GM23338 (cell line): ENCODE data around the gene SMIM15. TPM values are rescaled to one million over a fixed set of nuclear protein-coding genes. Genes with fewer than 3 reads are reported as not detected.

Experiments used
- ATAC-seq: fragments of 200-7000 bp; cut with Tn5 transposase; 3 replicates; pipeline ENCODE4 v1.9.1; 2020
- DNase-seq: peaks from one replicate; pipeline ENCODE4 v3.0.0-alpha.2; 2015; ENCODE audit warnings: low spot score
- H2AFZ ChIP-seq: fragments of 200-600 bp; sonication (generic); 2 replicates; pipeline ENCODE4 v1.8.0; 2016; ENCODE audit warnings: antibody characterized with exemption, mild to moderate bottlenecking, moderate library complexity
- H3F3A ChIP-seq: fragments of 200-600 bp; sonication (generic); replicated peaks from 2 replicates; pipeline ENCODE4 v1.8.0; 2017; ENCODE audit warnings: antibody characterized with exemption, mixed run types, low read depth
- H3K27ac ChIP-seq: fragments of 200-600 bp; sonication (generic); 2 replicates; pipeline ENCODE4 v1.6.1; 2016; ENCODE audit warnings: low read depth
- H3K27me3 ChIP-seq: fragments of 200-600 bp; sonication (generic); 2 replicates; pipeline ENCODE4 v1.8.0; 2016; ENCODE audit warnings: mild to moderate bottlenecking, mixed run types, moderate library complexity; ENCODE audit not compliant: insufficient read depth
- H3K36me3 ChIP-seq: fragments of 200-600 bp; sonication (generic); 2 replicates; pipeline ENCODE4 v1.8.0; 2016; ENCODE audit warnings: mild to moderate bottlenecking; ENCODE audit not compliant: insufficient read depth
- H3K4me1 ChIP-seq: fragments of 200-600 bp; sonication (generic); 2 replicates; pipeline ENCODE4 v1.8.0; 2016; ENCODE audit warnings: mild to moderate bottlenecking, moderate library complexity; ENCODE audit not compliant: insufficient read depth
- H3K4me2 ChIP-seq: fragments of 200-600 bp; sonication (generic); 2 replicates; pipeline ENCODE4 v1.7.1; 2017; ENCODE audit warnings: mixed run types
- H3K4me3 ChIP-seq: fragments of 200-600 bp; sonication (generic); 2 replicates; pipeline ENCODE4 v1.6.1; 2016; ENCODE audit warnings: mixed run types
- H3K79me2 ChIP-seq: fragments of 200-600 bp; sonication (generic); replicated peaks from 2 replicates; pipeline ENCODE4 v1.8.0; 2017; ENCODE audit warnings: mild to moderate bottlenecking; ENCODE audit not compliant: insufficient read depth
- H3K9me2 ChIP-seq: fragments of 200-600 bp; sonication (generic); 2 replicates; pipeline ENCODE4 v1.8.0; 2017; ENCODE audit not compliant: insufficient read depth
- H4K20me1 ChIP-seq: fragments of 200-600 bp; sonication (generic); replicated peaks from 2 replicates; pipeline ENCODE4 v1.8.0; 2017; ENCODE audit warnings: mild to moderate bottlenecking; ENCODE audit not compliant: insufficient read depth
- H3K27ac Mint-ChIP-seq: 2 replicates; pipeline ENCODE4 v1.8.0; 2020; ENCODE audit warnings: inconsistent platforms, mild to moderate bottlenecking, moderate library complexity, mixed read lengths
- H3K27me3 Mint-ChIP-seq: 3 replicates; pipeline ENCODE4 v1.8.0; 2022; ENCODE audit warnings: low read depth, mild to moderate bottlenecking, moderate library complexity, mixed read lengths, inconsistent platforms; ENCODE audit not compliant: insufficient read depth, poor library complexity
- H3K36me3 Mint-ChIP-seq: 3 replicates; pipeline ENCODE4 v1.8.0; 2021; ENCODE audit warnings: low read depth, mild to moderate bottlenecking, inconsistent platforms, moderate library complexity, mixed read lengths
- H3K4me1 Mint-ChIP-seq: 3 replicates; pipeline ENCODE4 v1.8.0; 2020; ENCODE audit warnings: mild to moderate bottlenecking, inconsistent platforms, mixed read lengths
- H3K4me3 Mint-ChIP-seq: 3 replicates; pipeline ENCODE4 v1.8.0; 2021; ENCODE audit warnings: moderate library complexity, mild to moderate bottlenecking, inconsistent platforms, mixed read lengths
- H3K9me3 Mint-ChIP-seq: 3 replicates; pipeline ENCODE4 v1.8.0; 2020; ENCODE audit warnings: moderate library complexity, mild to moderate bottlenecking, inconsistent platforms, mixed read lengths
- CREB1 ChIP-seq: fragments of 250-450 bp; sonication (Bioruptor Pico); IDR thresholded peaks from 2 replicates; pipeline ENCODE4 v1.5.0; 2020; ENCODE audit warnings: low read depth, mild to moderate bottlenecking, moderate library complexity
- CTCF ChIP-seq, 2 experiments: fragments of 200-600 bp in 1 of 2; sonication (generic) in 1 of 2; conservative IDR thresholded peaks; 2 replicates each; pipeline versions ENCODE4 v1.5.1 to v1.6.1; 2016 to 2017; ENCODE audit warnings: antibody characterized with exemption in 2 of 2, low read depth in 2 of 2, mild to moderate bottlenecking in 2 of 2, moderate library complexity in 1 of 2
- ETS1 ChIP-seq: IDR thresholded peaks from 2 replicates; pipeline ENCODE4 v1.6.1; 2016; ENCODE audit warnings: antibody characterized with exemption
- EZH2 ChIP-seq: fragments of 200-600 bp; sonication (generic); IDR thresholded peaks from one replicate; pipeline ENCODE4 v1.8.0; 2017; ENCODE audit warnings: antibody characterized with exemption, mild to moderate bottlenecking, low read depth; ENCODE audit not compliant: unreplicated experiment
- EZH2phosphoT487 ChIP-seq: fragments of 200-600 bp; sonication (generic); IDR thresholded peaks from one replicate; pipeline ENCODE4 v1.8.1; 2018; ENCODE audit warnings: antibody characterized with exemption; ENCODE audit not compliant: unreplicated experiment
- JUNB ChIP-seq: IDR thresholded peaks from one replicate; pipeline ENCODE4 v1.6.1; 2016; ENCODE audit warnings: antibody characterized with exemption; ENCODE audit not compliant: unreplicated experiment
- NANOG ChIP-seq: IDR thresholded peaks from 2 replicates; pipeline ENCODE4 v1.6.1; 2016; ENCODE audit warnings: antibody characterized with exemption, borderline replicate concordance
- POLR2AphosphoS5 ChIP-seq: IDR thresholded peaks from 2 replicates; pipeline ENCODE4 v1.6.1; 2016; ENCODE audit warnings: antibody characterized with exemption, low read depth
- STAT1 ChIP-seq: IDR thresholded peaks from one replicate; pipeline ENCODE4 v1.6.1; 2016; ENCODE audit warnings: antibody characterized with exemption; ENCODE audit not compliant: unreplicated experiment
- ZNF114 ChIP-seq: fragments of 250-450 bp; sonication (Bioruptor Pico); IDR thresholded peaks from 2 replicates; pipeline ENCODE4 v1.5.0; 2020; ENCODE audit warnings: mild to moderate bottlenecking, moderate library complexity
- ZNF331 ChIP-seq: fragments of 250-450 bp; sonication (Bioruptor Pico); IDR thresholded peaks from 2 replicates; pipeline ENCODE4 v1.5.0; 2020; ENCODE audit warnings: low read depth, mild to moderate bottlenecking, moderate library complexity
- polyA plus RNA-seq: library from polyadenylated mRNA; unstranded; fragments of >200 nt; fragmentation: Nextera tagmentation; extraction: Ambion mirVana; gene quantifications from 2 replicates; pipeline ENCODE4 v1.2.1, GENCODE V29; 2016
- total RNA-seq: library from RNA; depleted of rRNA; stranded (reverse); fragments of >200 nt; shearing (Covaris generic); gene quantifications from 2 replicates; pipeline ENCODE4 v1.2.3, GENCODE V29; 2014
- TF ChIP-seq, protein P1 (sequence below): IDR thresholded peaks from one replicate; pipeline ENCODE4 v1.6.1; 2018; ENCODE audit warnings: antibody characterized with exemption; ENCODE audit not compliant: unreplicated experiment
- TF ChIP-seq, protein P2 (sequence below): fragments of 250-450 bp; sonication (Bioruptor Pico); IDR thresholded peaks from 2 replicates; pipeline ENCODE4 v1.5.0; 2020; ENCODE audit warnings: mild to moderate bottlenecking, moderate library complexity

SMIM15 gene
- total and polyA plus RNA-seq, 2 experiments from 2014 or later, result 33.4 to 53.9 TPM

GRCh38 chr5:61115968-61116367 lies 46.3 kb downstream of the SMIM15 start:
- H3K4me2 ChIP-seq, result no peak overlapping the region
- Mint-ChIP-seq H3K9me3 (peaks cover 4% of the 10 kb centered on the region; the same call in 1 of the 3 replicates), H3K27ac (no peak overlapping the region), H3K36me3 (peaks cover 6% of the 10 kb centered on the region; the same call in 2 of the 3 replicates), H3K4me3 (no peak overlapping the region), H3K27me3 (no peaks in the 10 kb centered on the region), H3K4me1 (no peaks in the 10 kb centered on the region)
- ATAC-seq, result no peak
- H3K4me1 ChIP-seq, result no peaks in the 10 kb centered on the region
- H3K27ac ChIP-seq, result no peak overlapping the region
- H3K9me2 ChIP-seq, result no peaks in the 10 kb centered on the region; the same call in 1 of the 2 replicates
- no peak overlapping the region for H2AFZ ChIP-seq
- TF ChIP-seq, protein P1, sequence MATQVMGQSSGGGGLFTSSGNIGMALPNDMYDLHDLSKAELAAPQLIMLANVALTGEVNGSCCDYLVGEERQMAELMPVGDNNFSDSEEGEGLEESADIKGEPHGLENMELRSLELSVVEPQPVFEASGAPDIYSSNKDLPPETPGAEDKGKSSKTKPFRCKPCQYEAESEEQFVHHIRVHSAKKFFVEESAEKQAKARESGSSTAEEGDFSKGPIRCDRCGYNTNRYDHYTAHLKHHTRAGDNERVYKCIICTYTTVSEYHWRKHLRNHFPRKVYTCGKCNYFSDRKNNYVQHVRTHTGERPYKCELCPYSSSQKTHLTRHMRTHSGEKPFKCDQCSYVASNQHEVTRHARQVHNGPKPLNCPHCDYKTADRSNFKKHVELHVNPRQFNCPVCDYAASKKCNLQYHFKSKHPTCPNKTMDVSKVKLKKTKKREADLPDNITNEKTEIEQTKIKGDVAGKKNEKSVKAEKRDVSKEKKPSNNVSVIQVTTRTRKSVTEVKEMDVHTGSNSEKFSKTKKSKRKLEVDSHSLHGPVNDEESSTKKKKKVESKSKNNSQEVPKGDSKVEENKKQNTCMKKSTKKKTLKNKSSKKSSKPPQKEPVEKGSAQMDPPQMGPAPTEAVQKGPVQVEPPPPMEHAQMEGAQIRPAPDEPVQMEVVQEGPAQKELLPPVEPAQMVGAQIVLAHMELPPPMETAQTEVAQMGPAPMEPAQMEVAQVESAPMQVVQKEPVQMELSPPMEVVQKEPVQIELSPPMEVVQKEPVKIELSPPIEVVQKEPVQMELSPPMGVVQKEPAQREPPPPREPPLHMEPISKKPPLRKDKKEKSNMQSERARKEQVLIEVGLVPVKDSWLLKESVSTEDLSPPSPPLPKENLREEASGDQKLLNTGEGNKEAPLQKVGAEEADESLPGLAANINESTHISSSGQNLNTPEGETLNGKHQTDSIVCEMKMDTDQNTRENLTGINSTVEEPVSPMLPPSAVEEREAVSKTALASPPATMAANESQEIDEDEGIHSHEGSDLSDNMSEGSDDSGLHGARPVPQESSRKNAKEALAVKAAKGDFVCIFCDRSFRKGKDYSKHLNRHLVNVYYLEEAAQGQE, result no peak
- no peak for TF ChIP-seq POLR2AphosphoS5
- TF ChIP-seq EZH2, result no peak
- TF ChIP-seq NANOG, result no peak
- TF ChIP-seq EZH2phosphoT487, result no peak
- no peak for TF ChIP-seq ZNF331
- no peak for TF ChIP-seq STAT1
- TF ChIP-seq CTCF (conservative IDR thresholded peaks at IDR 0.05; ENCODE audit: low read depth in 2 of 2), result no peak
- TF ChIP-seq ZNF114 (CRISPR knock-in tag), result no peak
- TF ChIP-seq CREB1 (CRISPR knock-in tag), result no peak
- TF ChIP-seq JUNB, result no peak
- no peak for TF ChIP-seq ETS1
- TF ChIP-seq, protein P2, sequence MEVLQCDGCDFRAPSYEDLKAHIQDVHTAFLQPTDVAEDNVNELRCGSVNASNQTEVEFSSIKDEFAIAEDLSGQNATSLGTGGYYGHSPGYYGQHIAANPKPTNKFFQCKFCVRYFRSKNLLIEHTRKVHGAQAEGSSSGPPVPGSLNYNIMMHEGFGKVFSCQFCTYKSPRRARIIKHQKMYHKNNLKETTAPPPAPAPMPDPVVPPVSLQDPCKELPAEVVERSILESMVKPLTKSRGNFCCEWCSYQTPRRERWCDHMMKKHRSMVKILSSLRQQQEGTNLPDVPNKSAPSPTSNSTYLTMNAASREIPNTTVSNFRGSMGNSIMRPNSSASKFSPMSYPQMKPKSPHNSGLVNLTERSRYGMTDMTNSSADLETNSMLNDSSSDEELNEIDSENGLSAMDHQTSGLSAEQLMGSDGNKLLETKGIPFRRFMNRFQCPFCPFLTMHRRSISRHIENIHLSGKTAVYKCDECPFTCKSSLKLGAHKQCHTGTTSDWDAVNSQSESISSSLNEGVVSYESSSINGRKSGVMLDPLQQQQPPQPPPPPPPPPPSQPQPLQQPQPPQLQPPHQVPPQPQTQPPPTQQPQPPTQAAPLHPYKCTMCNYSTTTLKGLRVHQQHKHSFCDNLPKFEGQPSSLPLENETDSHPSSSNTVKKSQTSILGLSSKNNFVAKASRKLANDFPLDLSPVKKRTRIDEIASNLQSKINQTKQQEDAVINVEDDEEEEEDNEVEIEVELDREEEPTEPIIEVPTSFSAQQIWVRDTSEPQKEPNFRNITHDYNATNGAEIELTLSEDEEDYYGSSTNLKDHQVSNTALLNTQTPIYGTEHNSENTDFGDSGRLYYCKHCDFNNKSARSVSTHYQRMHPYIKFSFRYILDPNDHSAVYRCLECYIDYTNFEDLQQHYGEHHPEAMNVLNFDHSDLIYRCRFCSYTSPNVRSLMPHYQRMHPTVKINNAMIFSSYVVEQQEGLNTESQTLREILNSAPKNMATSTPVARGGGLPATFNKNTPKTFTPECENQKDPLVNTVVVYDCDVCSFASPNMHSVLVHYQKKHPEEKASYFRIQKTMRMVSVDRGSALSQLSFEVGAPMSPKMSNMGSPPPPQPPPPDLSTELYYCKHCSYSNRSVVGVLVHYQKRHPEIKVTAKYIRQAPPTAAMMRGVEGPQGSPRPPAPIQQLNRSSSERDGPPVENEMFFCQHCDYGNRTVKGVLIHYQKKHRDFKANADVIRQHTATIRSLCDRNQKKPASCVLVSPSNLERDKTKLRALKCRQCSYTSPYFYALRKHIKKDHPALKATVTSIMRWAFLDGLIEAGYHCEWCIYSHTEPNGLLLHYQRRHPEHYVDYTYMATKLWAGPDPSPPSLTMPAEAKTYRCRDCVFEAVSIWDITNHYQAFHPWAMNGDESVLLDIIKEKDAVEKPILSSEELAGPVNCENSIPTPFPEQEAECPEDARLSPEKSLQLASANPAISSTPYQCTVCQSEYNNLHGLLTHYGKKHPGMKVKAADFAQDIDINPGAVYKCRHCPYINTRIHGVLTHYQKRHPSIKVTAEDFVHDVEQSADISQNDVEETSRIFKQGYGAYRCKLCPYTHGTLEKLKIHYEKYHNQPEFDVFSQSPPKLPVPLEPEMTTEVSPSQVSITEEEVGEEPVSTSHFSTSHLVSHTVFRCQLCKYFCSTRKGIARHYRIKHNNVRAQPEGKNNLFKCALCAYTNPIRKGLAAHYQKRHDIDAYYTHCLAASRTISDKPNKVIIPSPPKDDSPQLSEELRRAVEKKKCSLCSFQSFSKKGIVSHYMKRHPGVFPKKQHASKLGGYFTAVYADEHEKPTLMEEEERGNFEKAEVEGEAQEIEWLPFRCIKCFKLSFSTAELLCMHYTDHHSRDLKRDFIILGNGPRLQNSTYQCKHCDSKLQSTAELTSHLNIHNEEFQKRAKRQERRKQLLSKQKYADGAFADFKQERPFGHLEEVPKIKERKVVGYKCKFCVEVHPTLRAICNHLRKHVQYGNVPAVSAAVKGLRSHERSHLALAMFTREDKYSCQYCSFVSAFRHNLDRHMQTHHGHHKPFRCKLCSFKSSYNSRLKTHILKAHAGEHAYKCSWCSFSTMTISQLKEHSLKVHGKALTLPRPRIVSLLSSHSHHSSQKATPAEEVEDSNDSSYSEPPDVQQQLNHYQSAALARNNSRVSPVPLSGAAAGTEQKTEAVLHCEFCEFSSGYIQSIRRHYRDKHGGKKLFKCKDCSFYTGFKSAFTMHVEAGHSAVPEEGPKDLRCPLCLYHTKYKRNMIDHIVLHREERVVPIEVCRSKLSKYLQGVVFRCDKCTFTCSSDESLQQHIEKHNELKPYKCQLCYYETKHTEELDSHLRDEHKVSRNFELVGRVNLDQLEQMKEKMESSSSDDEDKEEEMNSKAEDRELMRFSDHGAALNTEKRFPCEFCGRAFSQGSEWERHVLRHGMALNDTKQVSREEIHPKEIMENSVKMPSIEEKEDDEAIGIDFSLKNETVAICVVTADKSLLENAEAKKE (CRISPR knock-in tag), result no peak
- H3K27me3 ChIP-seq, result no peaks in the 10 kb centered on the region
- no peaks in the 10 kb centered on the region for H4K20me1 ChIP-seq
- no peak overlapping the region for H3K4me3 ChIP-seq
- no peaks in the 10 kb centered on the region for H3F3A ChIP-seq
- H3K36me3 ChIP-seq, result no peaks in the 10 kb centered on the region
- H3K79me2 ChIP-seq, result no peaks in the 10 kb centered on the region
- DNase-seq, result no peak
